ENCODE results near the gene KLHDC8B. TPM values are rescaled to one million over a fixed set of nuclear protein-coding genes. Genes with fewer than 3 reads are reported as not detected.

The KLHDC8B gene
- total RNA-seq, 1 donor from 2014 or later, result 10.1 TPM

- H3K36me3 ChIP-seq (ENCODE audit: control insufficient read depth, insufficient read depth, low read length), result no peaks in the 10 kb centered on the region
- no peak for TF ChIP-seq CTCF (IDR thresholded peaks at IDR 0.05; ENCODE audit: insufficient read depth, low read length, poor library complexity, severe bottlenecking)
- no peak overlapping the region for H3K4me3 ChIP-seq (ENCODE audit: low read depth, low read length)
- H3K27me3 ChIP-seq (ENCODE audit: control insufficient read depth, insufficient read depth, low read length), result no peaks in the 10 kb centered on the region
- DNase-seq (ENCODE audit: low read depth), result no peak
These were observed 1.9 kb downstream of the KLHDC8B start for GRCh38 chr3:49173116-49173791.

GRCh38 chr3:49173792-49174170, 2.4 kb downstream of the KLHDC8B start:
- no peak for TF ChIP-seq CTCF (IDR thresholded peaks at IDR 0.05; ENCODE audit: insufficient read depth, low read length, poor library complexity, severe bottlenecking)
- Histone ChIP-seq H3K4me3 (ENCODE audit: low read depth, low read length) (no peak overlapping the region), H3K27me3 (ENCODE audit: control insufficient read depth, insufficient read depth, low read length) (no peaks in the 10 kb centered on the region), H3K36me3 (ENCODE audit: control insufficient read depth, insufficient read depth, low read length) (no peaks in the 10 kb centered on the region)
- DNase-seq (ENCODE audit: low read depth), result no peak

- no peaks in the 10 kb centered on the region for H3K27me3 ChIP-seq (ENCODE audit: control insufficient read depth, insufficient read depth, low read length)
- DNase-seq (ENCODE audit: low read depth), result no peak
- H3K36me3 ChIP-seq (ENCODE audit: control insufficient read depth, insufficient read depth, low read length), result no peaks in the 10 kb centered on the region
- TF ChIP-seq CTCF (IDR thresholded peaks at IDR 0.05; ENCODE audit: insufficient read depth, low read length, poor library complexity, severe bottlenecking), result no peak
- no peak overlapping the region for H3K4me3 ChIP-seq (ENCODE audit: low read depth, low read length)
These were observed 3.1 kb downstream of the KLHDC8B start for GRCh38 chr3:49174397-49174985.

GRCh38 chr3:49175530-49175929, 4.1 kb downstream of the KLHDC8B start:
- Histone ChIP-seq H3K27me3 (ENCODE audit: control insufficient read depth, insufficient read depth, low read length) (no peaks in the 10 kb centered on the region), H3K36me3 (ENCODE audit: control insufficient read depth, insufficient read depth, low read length) (no peaks in the 10 kb centered on the region), H3K4me3 (ENCODE audit: low read depth, low read length) (no peak overlapping the region)
- no peak for TF ChIP-seq CTCF (IDR thresholded peaks at IDR 0.05; ENCODE audit: insufficient read depth, low read length, poor library complexity, severe bottlenecking)
- no peak for DNase-seq (ENCODE audit: low read depth)

- Histone ChIP-seq H3K4me3 (ENCODE audit: low read depth, low read length) (no peak overlapping the region), H3K27me3 (ENCODE audit: control insufficient read depth, insufficient read depth, low read length) (no peaks in the 10 kb centered on the region), H3K36me3 (ENCODE audit: control insufficient read depth, insufficient read depth, low read length) (no peaks in the 10 kb centered on the region)
- no peak for DNase-seq (ENCODE audit: low read depth)
- no peak for TF ChIP-seq CTCF (IDR thresholded peaks at IDR 0.05; ENCODE audit: insufficient read depth, low read length, poor library complexity, severe bottlenecking)
These were observed 5.7 kb downstream of the KLHDC8B start for GRCh38 chr3:49177073-49177472.

- H3K4me3 ChIP-seq (ENCODE audit: low read depth, low read length), result no peak overlapping the region
- TF ChIP-seq CTCF (IDR thresholded peaks at IDR 0.05; ENCODE audit: insufficient read depth, low read length, poor library complexity, severe bottlenecking), result no peak
- H3K27me3 ChIP-seq (ENCODE audit: control insufficient read depth, insufficient read depth, low read length), result no peaks in the 10 kb centered on the region
- no peak for DNase-seq (ENCODE audit: low read depth)
- no peaks in the 10 kb centered on the region for H3K36me3 ChIP-seq (ENCODE audit: control insufficient read depth, insufficient read depth, low read length)
These were observed 8.7 kb downstream of the KLHDC8B start for GRCh38 chr3:49180116-49180515.

Data from kidney epithelial cell (primary cell).